ENCODE results near the gene SYT14.
"Not testable (repeated sequence)": the region's sequence is repeated elsewhere in the genome, so short reads cannot be mapped to it uniquely, and the experiment has no call there.

SYT14 gene

GRCh38 chr1:210050491-210050890, 112.5 kb downstream of the SYT14 start:
- H3K27me3 ChIP-seq (ENCODE audit: control insufficient read depth in 5 of 5, insufficient read depth in 4 of 5, low read length in 5 of 5); H3K4me3 ChIP-seq (ENCODE audit: low read depth in 1 of 5, low read length in 5 of 5); H3K9ac ChIP-seq (ENCODE audit: low read length in 5 of 5); H3K27ac ChIP-seq (ENCODE audit: low read depth, low read length); H3K9me3 ChIP-seq (ENCODE audit: control insufficient read depth in 5 of 5, low read length in 5 of 5); H3K4me1 ChIP-seq (ENCODE audit: control insufficient read depth in 5 of 5, insufficient read depth in 5 of 5, low read length in 5 of 5); H3K36me3 ChIP-seq (ENCODE audit: control insufficient read depth in 5 of 5, insufficient read depth in 5 of 5, low read length in 5 of 5): not testable (repeated sequence)

GRCh38 chr1:210053126-210053525, 115.1 kb downstream of the SYT14 start:
- Histone ChIP-seq H3K9ac (ENCODE audit: low read length in 5 of 5) (no peak overlapping the region), H3K27me3 (ENCODE audit: control insufficient read depth in 5 of 5, insufficient read depth in 4 of 5, low read length in 5 of 5) (no peaks in the 10 kb centered on the region), H3K9me3 (ENCODE audit: control insufficient read depth in 5 of 5, low read length in 5 of 5) (no peaks in the 10 kb centered on the region), H3K27ac (ENCODE audit: low read depth, low read length) (no peak overlapping the region), H3K4me1 (ENCODE audit: control insufficient read depth in 5 of 5, insufficient read depth in 5 of 5, low read length in 5 of 5) (no peaks in the 10 kb centered on the region), H3K36me3 (ENCODE audit: control insufficient read depth in 5 of 5, insufficient read depth in 5 of 5, low read length in 5 of 5) (no peaks in the 10 kb centered on the region), H3K4me3 (ENCODE audit: low read depth in 1 of 5, low read length in 5 of 5) (no peak overlapping the region)

GRCh38 chr1:210057593-210057992, 119.6 kb downstream of the SYT14 start:
- Histone ChIP-seq H3K36me3 (ENCODE audit: control insufficient read depth in 5 of 5, insufficient read depth in 5 of 5, low read length in 5 of 5) (no peaks in the 10 kb centered on the region), H3K9me3 (ENCODE audit: control insufficient read depth in 5 of 5, low read length in 5 of 5) (no peaks in the 10 kb centered on the region), H3K9ac (ENCODE audit: low read length in 5 of 5) (no peak overlapping the region), H3K27ac (ENCODE audit: low read depth, low read length) (no peak overlapping the region), H3K4me1 (ENCODE audit: control insufficient read depth in 5 of 5, insufficient read depth in 5 of 5, low read length in 5 of 5) (no peaks in the 10 kb centered on the region), H3K27me3 (ENCODE audit: control insufficient read depth in 5 of 5, insufficient read depth in 4 of 5, low read length in 5 of 5) (peaks cover 0 to 3% (median 0%) of the 10 kb centered on the region in 5 donors), H3K4me3 (ENCODE audit: low read depth in 1 of 5, low read length in 5 of 5) (no peak overlapping the region)

- Histone ChIP-seq H3K9me3 (ENCODE audit: control insufficient read depth in 5 of 5, low read length in 5 of 5) (no peaks in the 10 kb centered on the region), H3K36me3 (ENCODE audit: control insufficient read depth in 5 of 5, insufficient read depth in 5 of 5, low read length in 5 of 5) (no peaks in the 10 kb centered on the region), H3K9ac (ENCODE audit: low read length in 5 of 5) (no peak overlapping the region), H3K27ac (ENCODE audit: low read depth, low read length) (no peak overlapping the region), H3K4me1 (ENCODE audit: control insufficient read depth in 5 of 5, insufficient read depth in 5 of 5, low read length in 5 of 5) (no peaks in the 10 kb centered on the region), H3K4me3 (ENCODE audit: low read depth in 1 of 5, low read length in 5 of 5) (no peak overlapping the region), H3K27me3 (ENCODE audit: control insufficient read depth in 5 of 5, insufficient read depth in 4 of 5, low read length in 5 of 5) (peaks cover 0 to 3% (median 0%) of the 10 kb centered on the region in 5 donors)
Measured at GRCh38 chr1:210061992-210062391, 124.0 kb downstream of the SYT14 start.

GRCh38 chr1:210070531-210070930, 132.5 kb downstream of the SYT14 start:
- no peaks in the 10 kb centered on the region for H3K36me3 ChIP-seq (ENCODE audit: control insufficient read depth in 5 of 5, insufficient read depth in 5 of 5, low read length in 5 of 5)
- no peaks in the 10 kb centered on the region for H3K4me1 ChIP-seq (ENCODE audit: control insufficient read depth in 5 of 5, insufficient read depth in 5 of 5, low read length in 5 of 5)
- no peaks in the 10 kb centered on the region for H3K9me3 ChIP-seq (ENCODE audit: control insufficient read depth in 5 of 5, low read length in 5 of 5)
- H3K9ac ChIP-seq (ENCODE audit: low read length in 5 of 5): no peak overlapping the region
- no peaks in the 10 kb centered on the region for H3K27me3 ChIP-seq (ENCODE audit: control insufficient read depth in 5 of 5, insufficient read depth in 4 of 5, low read length in 5 of 5)
- H3K4me3 ChIP-seq (ENCODE audit: low read depth in 1 of 5, low read length in 5 of 5): no peak overlapping the region
- H3K27ac ChIP-seq (ENCODE audit: low read depth, low read length): no peak overlapping the region

- Histone ChIP-seq H3K9me3 (ENCODE audit: control insufficient read depth in 5 of 5, low read length in 5 of 5) (peaks cover 0 to 2% (median 0%) of the 10 kb centered on the region in 5 donors), H3K27me3 (ENCODE audit: control insufficient read depth in 5 of 5, insufficient read depth in 4 of 5, low read length in 5 of 5) (no peaks in the 10 kb centered on the region), H3K27ac (ENCODE audit: low read depth, low read length) (no peak overlapping the region)
Measured at GRCh38 chr1:210072129-210072528, 134.1 kb downstream of the SYT14 start.

GRCh38 chr1:210072896-210073504, 135.0 kb downstream of the SYT14 start:
- Histone ChIP-seq H3K27me3 (ENCODE audit: control insufficient read depth in 5 of 5, insufficient read depth in 4 of 5, low read length in 5 of 5) (no peaks in the 10 kb centered on the region), H3K9ac (ENCODE audit: low read length in 5 of 5) (no peak overlapping the region), H3K4me1 (ENCODE audit: control insufficient read depth in 5 of 5, insufficient read depth in 5 of 5, low read length in 5 of 5) (no peaks in the 10 kb centered on the region), H3K36me3 (ENCODE audit: control insufficient read depth in 5 of 5, insufficient read depth in 5 of 5, low read length in 5 of 5) (no peaks in the 10 kb centered on the region), H3K27ac (ENCODE audit: low read depth, low read length) (no peak overlapping the region), H3K4me3 (ENCODE audit: low read depth in 1 of 5, low read length in 5 of 5) (no peak overlapping the region), H3K9me3 (ENCODE audit: control insufficient read depth in 5 of 5, low read length in 5 of 5) (peaks cover 0 to 2% (median 0%) of the 10 kb centered on the region in 5 donors)

More at GRCh38 chr1:210072129-210072528, 134.1 kb downstream of the SYT14 start:
- Histone ChIP-seq H3K4me3 (ENCODE audit: low read depth in 1 of 5, low read length in 5 of 5) (no peak overlapping the region), H3K36me3 (ENCODE audit: control insufficient read depth in 5 of 5, insufficient read depth in 5 of 5, low read length in 5 of 5) (no peaks in the 10 kb centered on the region), H3K4me1 (ENCODE audit: control insufficient read depth in 5 of 5, insufficient read depth in 5 of 5, low read length in 5 of 5) (no peaks in the 10 kb centered on the region), H3K9ac (ENCODE audit: low read length in 5 of 5) (no peak overlapping the region)

GRCh38 chr1:210074904-210075303, 136.9 kb downstream of the SYT14 start:
- Histone ChIP-seq H3K4me1 (ENCODE audit: control insufficient read depth in 5 of 5, insufficient read depth in 5 of 5, low read length in 5 of 5) (no peaks in the 10 kb centered on the region), H3K27ac (ENCODE audit: low read depth, low read length) (no peak overlapping the region), H3K9ac (ENCODE audit: low read length in 5 of 5) (no peak overlapping the region), H3K27me3 (ENCODE audit: control insufficient read depth in 5 of 5, insufficient read depth in 4 of 5, low read length in 5 of 5) (no peaks in the 10 kb centered on the region), H3K36me3 (ENCODE audit: control insufficient read depth in 5 of 5, insufficient read depth in 5 of 5, low read length in 5 of 5) (no peaks in the 10 kb centered on the region), H3K9me3 (ENCODE audit: control insufficient read depth in 5 of 5, low read length in 5 of 5) (peaks cover 0 to 2% (median 0%) of the 10 kb centered on the region in 5 donors), H3K4me3 (ENCODE audit: low read depth in 1 of 5, low read length in 5 of 5) (no peak overlapping the region)

GRCh38 chr1:210076620-210077019, 138.6 kb downstream of the SYT14 start:
- Histone ChIP-seq H3K4me3 (ENCODE audit: low read depth in 1 of 5, low read length in 5 of 5) (no peak overlapping the region), H3K36me3 (ENCODE audit: control insufficient read depth in 5 of 5, insufficient read depth in 5 of 5, low read length in 5 of 5) (no peaks in the 10 kb centered on the region), H3K4me1 (ENCODE audit: control insufficient read depth in 5 of 5, insufficient read depth in 5 of 5, low read length in 5 of 5) (no peaks in the 10 kb centered on the region), H3K9ac (ENCODE audit: low read length in 5 of 5) (no peak overlapping the region), H3K27me3 (ENCODE audit: control insufficient read depth in 5 of 5, insufficient read depth in 4 of 5, low read length in 5 of 5) (no peaks in the 10 kb centered on the region), H3K9me3 (ENCODE audit: control insufficient read depth in 5 of 5, low read length in 5 of 5) (peaks cover 0 to 2% (median 0%) of the 10 kb centered on the region in 5 donors), H3K27ac (ENCODE audit: low read depth, low read length) (no peak overlapping the region)

GRCh38 chr1:210081494-210081893, 143.5 kb downstream of the SYT14 start:
- Histone ChIP-seq H3K4me1 (ENCODE audit: control insufficient read depth in 5 of 5, insufficient read depth in 5 of 5, low read length in 5 of 5) (no peaks in the 10 kb centered on the region), H3K4me3 (ENCODE audit: low read depth in 1 of 5, low read length in 5 of 5) (no peak overlapping the region), H3K36me3 (ENCODE audit: control insufficient read depth in 5 of 5, insufficient read depth in 5 of 5, low read length in 5 of 5) (no peaks in the 10 kb centered on the region)

More at GRCh38 chr1:210081494-210081893, 143.5 kb downstream of the SYT14 start:
- no peak overlapping the region for H3K9ac ChIP-seq (ENCODE audit: low read length in 5 of 5)
- H3K27ac ChIP-seq (ENCODE audit: low read depth, low read length): no peak overlapping the region
- no peaks in the 10 kb centered on the region for H3K27me3 ChIP-seq (ENCODE audit: control insufficient read depth in 5 of 5, insufficient read depth in 4 of 5, low read length in 5 of 5)
- peaks cover 0 to 2% (median 0%) of the 10 kb centered on the region in 5 donors for H3K9me3 ChIP-seq (ENCODE audit: control insufficient read depth in 5 of 5, low read length in 5 of 5)

All from subcutaneous abdominal adipose tissue (tissue), 5 donors.